HG03469 (cell line): ENCODE measurements around the gene C19orf12.

Source experiments
- ATAC-seq: cut with Tn5 transposase; IDR thresholded peaks from one replicate; pipeline ENCODE4 v1.9.1; 2021; ENCODE audit warnings: mild to moderate bottlenecking, moderate library complexity, moderate number of reproducible peaks; ENCODE audit not compliant: unreplicated experiment

C19orf12 gene

GRCh38 chr19:29665215-29665825 lies 49.7 kb downstream of the C19orf12 start, which contains the start of gene PLEKHF1:
Gene PLEKHF1, plus strand, starts transcription at chr19:29665461. Its CDS starts 8,379 bp downstream, at chr19:29673840.
- ATAC-seq: peak; percentile 81

GRCh38 chr19:29664753-29665214 lies 50.3 kb downstream of the C19orf12 start:
- ATAC-seq: no peak

GRCh38 chr19:29663861-29664752 lies 51.0 kb downstream of the C19orf12 start:
- ATAC-seq: no peak

GRCh38 chr19:29662604-29663404 lies 52.3 kb downstream of the C19orf12 start:
- ATAC-seq: no peak

- no peak for ATAC-seq
Observed at GRCh38 chr19:29662278-29662603, 52.8 kb downstream of the C19orf12 start.

GRCh38 chr19:29660835-29661234 lies 54.2 kb downstream of the C19orf12 start:
- ATAC-seq: no peak

- no peak for ATAC-seq
Observed at GRCh38 chr19:29658221-29658991, 56.7 kb downstream of the C19orf12 start.

GRCh38 chr19:29655648-29656335 lies 59.3 kb downstream of the C19orf12 start:
- ATAC-seq: no peak

- ATAC-seq: no peak
Observed at GRCh38 chr19:29653398-29653797, 61.7 kb downstream of the C19orf12 start.

GRCh38 chr19:29651622-29652394 lies 63.3 kb downstream of the C19orf12 start:
- ATAC-seq: no peak

GRCh38 chr19:29650772-29651387 lies 64.2 kb downstream of the C19orf12 start:
- no peak for ATAC-seq
